ENCODE data around the gene ANP32D.
"Not testable (repeated sequence)": the region's sequence is repeated elsewhere in the genome, so short reads cannot be mapped to it uniquely, and the experiment has no call there.

Gene ANP32D

DNA sequence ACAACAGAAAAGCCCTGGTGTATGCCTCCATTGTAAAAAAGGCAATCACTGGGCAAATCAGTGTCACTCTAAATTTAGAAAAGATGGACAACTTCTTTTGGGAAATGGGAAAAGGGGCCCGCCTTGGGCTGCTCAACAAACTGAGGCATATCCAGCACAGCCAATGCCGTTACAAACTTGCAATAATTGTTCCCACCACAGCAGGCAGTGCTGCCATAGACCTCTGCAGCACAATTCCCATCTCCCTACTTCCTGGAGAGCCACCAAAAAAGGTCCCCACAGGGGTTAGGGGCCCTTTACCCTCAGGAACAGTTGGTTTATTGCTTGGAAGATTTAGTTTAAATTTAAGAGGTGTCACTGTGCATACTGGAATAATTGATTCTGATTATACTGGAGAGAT is 36.6 kb downstream of the ANP32D start:
- FAIRE-seq: no peak

DNA sequence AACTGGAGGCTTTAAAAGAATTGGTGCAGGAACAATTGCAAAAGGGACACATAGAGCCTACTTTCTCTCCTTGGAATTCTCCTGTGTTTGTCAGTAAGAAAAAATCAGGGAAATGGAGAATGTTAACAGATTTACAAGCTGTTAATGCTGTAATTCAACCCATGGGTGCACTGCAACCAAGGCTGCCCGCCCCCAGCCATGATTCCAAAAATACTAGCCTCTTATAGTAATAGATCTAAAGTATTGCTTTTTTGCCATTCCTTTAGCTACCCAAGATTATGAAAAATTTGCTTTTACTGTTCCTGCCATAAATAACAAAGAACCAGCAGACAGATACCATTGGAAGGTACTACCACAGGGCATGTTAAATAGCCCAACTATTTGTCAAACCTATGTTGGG is 37.8 kb downstream of the ANP32D start:
- no peak for FAIRE-seq

DNA sequence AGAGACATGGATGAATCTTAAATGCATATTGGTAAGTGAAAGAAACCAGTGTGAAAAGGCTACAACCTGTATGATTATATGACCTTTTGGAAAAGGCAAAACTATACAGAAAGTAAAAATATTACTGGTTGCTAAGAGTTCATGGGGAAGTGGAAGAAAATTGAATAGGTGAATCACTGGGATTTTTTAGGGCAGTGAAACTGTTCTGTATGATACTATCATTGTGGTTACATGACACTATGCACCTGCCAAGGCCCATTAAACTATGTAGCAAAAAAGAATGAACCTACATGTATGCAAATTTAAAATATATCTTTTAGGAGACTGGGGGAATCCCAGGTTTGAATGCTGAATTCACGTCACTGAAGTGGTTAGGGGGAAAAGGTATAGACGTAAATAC is 40.5 kb downstream of the ANP32D start:
- no peak for FAIRE-seq

DNA sequence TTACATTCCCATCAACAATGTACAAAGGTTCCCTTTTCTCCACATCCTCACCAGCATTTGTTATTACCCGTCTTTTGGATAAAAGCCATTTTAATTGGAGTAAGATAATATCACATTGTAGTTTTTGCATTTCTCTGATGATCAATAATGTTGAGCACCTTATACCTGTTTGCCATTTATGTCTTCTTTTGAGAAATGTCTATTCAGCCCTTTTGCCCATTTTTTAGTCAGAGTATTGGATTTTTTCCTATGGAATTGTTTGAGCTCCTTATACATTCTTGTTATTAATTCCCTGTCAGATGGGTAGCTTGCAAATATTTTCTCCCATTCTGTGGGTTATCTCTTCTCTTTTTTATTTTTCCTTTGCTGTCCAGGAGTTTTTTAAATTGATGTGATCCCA is 42.4 kb downstream of the ANP32D start:
- no peak for FAIRE-seq

DNA sequence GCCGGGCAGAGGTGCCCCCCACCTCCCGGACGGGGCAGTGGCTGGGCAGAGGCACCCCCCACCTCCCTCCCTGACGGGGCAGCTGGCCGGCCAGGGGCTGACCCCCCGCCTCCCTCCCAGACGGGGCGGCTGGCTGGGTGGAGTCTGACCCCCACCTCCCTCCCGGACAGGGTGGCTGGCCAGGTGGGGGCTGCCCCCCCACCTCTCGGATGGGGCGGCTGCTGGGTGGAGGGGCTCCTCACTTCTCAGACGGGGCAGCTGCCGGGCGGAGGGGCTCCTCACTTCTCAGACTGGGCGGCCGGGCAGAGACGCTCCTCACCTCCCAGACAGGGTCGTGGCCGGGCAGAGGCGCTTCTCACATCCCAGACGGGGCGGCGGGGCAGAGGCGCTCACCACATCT is 48.0 kb downstream of the ANP32D start:
- not testable (repeated sequence) for FAIRE-seq

All from A204.1 (cell line).